OCI-LY7 (cell line): ENCODE results near the gene RPL22.

Experiments
- CTCF ChIP-seq: fragments of 200-600 bp; sonication (generic); conservative IDR thresholded peaks from 2 replicates; pipeline ENCODE4 v1.5.1; 2014; ENCODE audit warnings: mild to moderate bottlenecking, antibody characterized with exemption, low read length, moderate library complexity, mixed read lengths
- EZH2phosphoT487 ChIP-seq: fragments of 200-600 bp; sonication (generic); IDR thresholded peaks from 2 replicates; pipeline ENCODE4 v1.6.1; 2018; ENCODE audit warnings: low read depth, borderline replicate concordance, mild to moderate bottlenecking, mixed run types, antibody characterized with exemption, low read length, moderate library complexity, mixed read lengths

- TF ChIP-seq EZH2phosphoT487 (no peak), CTCF (no peak)
These were observed 37.7 kb upstream of the RPL22 start for GRCh38 chr1:6237093-6237492.
